OCI-LY1 (cell line): ENCODE measurements around the gene SMG9.

Experiments used
- H2AFZ ChIP-seq: fragments of 200-600 bp; sonication (generic), shearing (Covaris generic); 2 replicates; pipeline ENCODE4 v1.6.0; 2014; ENCODE audit warnings: antibody characterized with exemption, mild to moderate bottlenecking, low read length
- H3F3A ChIP-seq: fragments of 200-600 bp; sonication (generic), shearing (Covaris generic); 2 replicates; pipeline ENCODE4 v1.6.0; 2014; ENCODE audit warnings: mild to moderate bottlenecking, antibody characterized with exemption, low read length, moderate library complexity; ENCODE audit not compliant: insufficient read depth
- H3K27ac ChIP-seq: fragments of 200-600 bp; sonication (generic); 2 replicates; pipeline ENCODE4 v1.5.1; 2014; ENCODE audit warnings: low read length, mixed run types, mild to moderate bottlenecking, low read depth; ENCODE audit not compliant: poor library complexity, severe bottlenecking
- H3K27me3 ChIP-seq: fragments of 200-600 bp; sonication (generic); 2 replicates; pipeline ENCODE4 v1.6.0; 2014; ENCODE audit warnings: antibody characterized with exemption, mild to moderate bottlenecking, low read length, moderate library complexity; ENCODE audit not compliant: insufficient read depth
- H3K36me3 ChIP-seq: fragments of 200-600 bp; sonication (generic); 2 replicates; pipeline ENCODE4 v1.6.1; 2014; ENCODE audit warnings: mild to moderate bottlenecking, antibody characterized with exemption, low read length, moderate library complexity, mixed read lengths; ENCODE audit not compliant: insufficient read depth
- H3K4me1 ChIP-seq: fragments of 200-600 bp; sonication (generic); 2 replicates; pipeline ENCODE4 v1.5.1; 2014; ENCODE audit warnings: mild to moderate bottlenecking, low read length, moderate library complexity; ENCODE audit not compliant: insufficient read depth, severe bottlenecking
- H3K4me2 ChIP-seq: fragments of 200-600 bp; sonication (generic), shearing (Covaris generic); 2 replicates; pipeline ENCODE4 v1.6.1; 2014; ENCODE audit warnings: low read length
- H3K4me3 ChIP-seq: fragments of 200-600 bp; sonication (generic); 2 replicates; pipeline ENCODE4 v1.5.1; 2014; ENCODE audit warnings: low read length, low read depth, mild to moderate bottlenecking, mixed read lengths; ENCODE audit not compliant: poor library complexity, severe bottlenecking
- H3K79me2 ChIP-seq: fragments of 200-600 bp; shearing (Covaris generic); 2 replicates; pipeline ENCODE4 v1.6.1; 2016; ENCODE audit warnings: mixed run types, low read length, mixed read lengths; ENCODE audit not compliant: insufficient read depth
- H3K9ac ChIP-seq: fragments of 200-600 bp; sonication (generic), shearing (Covaris generic); 2 replicates; pipeline ENCODE4 v1.6.1; 2014; ENCODE audit warnings: mild to moderate bottlenecking, low read length, mixed read lengths
- H3K9me2 ChIP-seq: fragments of 200-600 bp; sonication (generic), shearing (Covaris generic); 2 replicates; pipeline ENCODE4 v1.6.1; 2014; ENCODE audit warnings: low read depth, mild to moderate bottlenecking, low read length, mixed read lengths
- H3K9me3 ChIP-seq: fragments of 200-600 bp; shearing (Covaris generic); 2 replicates; pipeline ENCODE4 v1.6.1; 2014; ENCODE audit warnings: low read length, mixed read lengths
- H4K20me1 ChIP-seq: fragments of 200-600 bp; sonication (generic), shearing (Covaris generic); 2 replicates; pipeline ENCODE4 v1.6.0; 2016; ENCODE audit warnings: mild to moderate bottlenecking, low read length; ENCODE audit not compliant: insufficient read depth
- EZH2 ChIP-seq: fragments of 200-600 bp; sonication (generic), shearing (Covaris generic); IDR thresholded peaks from 2 replicates; pipeline ENCODE4 v1.8.0; 2017; ENCODE audit warnings: borderline replicate concordance, mixed run types, mild to moderate bottlenecking, antibody characterized with exemption, low read length, moderate library complexity, mixed read lengths
- TF ChIP-seq, protein P1 (sequence below): fragments of 200-600 bp; sonication (generic), shearing (Covaris generic); IDR thresholded peaks from 2 replicates; pipeline ENCODE4 v1.5.1; 2017; ENCODE audit warnings: mild to moderate bottlenecking, antibody characterized with exemption, low read length, moderate library complexity, mixed read lengths

The SMG9 gene

GRCh38 chr19:43704002-43704705, 50.6 kb downstream of the SMG9 start:
- H3K79me2 ChIP-seq: no peaks in the 10 kb centered on the region
- H3K9ac ChIP-seq: no peak overlapping the region
- no peaks in the 10 kb centered on the region; the same call in 1 of the 2 replicates for H3K36me3 ChIP-seq
- H3K9me3 ChIP-seq: 0 out of 2 replicates have a peak, but pooled peaks cover 3% of the 10 kb centered on the region
- no peaks in the 10 kb centered on the region for H4K20me1 ChIP-seq
- H3K4me3 ChIP-seq: no peak overlapping the region
- H3K4me1 ChIP-seq: peaks cover 4% of the 10 kb centered on the region
- TF ChIP-seq, protein P1, sequence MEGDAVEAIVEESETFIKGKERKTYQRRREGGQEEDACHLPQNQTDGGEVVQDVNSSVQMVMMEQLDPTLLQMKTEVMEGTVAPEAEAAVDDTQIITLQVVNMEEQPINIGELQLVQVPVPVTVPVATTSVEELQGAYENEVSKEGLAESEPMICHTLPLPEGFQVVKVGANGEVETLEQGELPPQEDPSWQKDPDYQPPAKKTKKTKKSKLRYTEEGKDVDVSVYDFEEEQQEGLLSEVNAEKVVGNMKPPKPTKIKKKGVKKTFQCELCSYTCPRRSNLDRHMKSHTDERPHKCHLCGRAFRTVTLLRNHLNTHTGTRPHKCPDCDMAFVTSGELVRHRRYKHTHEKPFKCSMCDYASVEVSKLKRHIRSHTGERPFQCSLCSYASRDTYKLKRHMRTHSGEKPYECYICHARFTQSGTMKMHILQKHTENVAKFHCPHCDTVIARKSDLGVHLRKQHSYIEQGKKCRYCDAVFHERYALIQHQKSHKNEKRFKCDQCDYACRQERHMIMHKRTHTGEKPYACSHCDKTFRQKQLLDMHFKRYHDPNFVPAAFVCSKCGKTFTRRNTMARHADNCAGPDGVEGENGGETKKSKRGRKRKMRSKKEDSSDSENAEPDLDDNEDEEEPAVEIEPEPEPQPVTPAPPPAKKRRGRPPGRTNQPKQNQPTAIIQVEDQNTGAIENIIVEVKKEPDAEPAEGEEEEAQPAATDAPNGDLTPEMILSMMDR: no peak
- no peak for TF ChIP-seq EZH2
- H2AFZ ChIP-seq: no peak overlapping the region
- no peaks in the 10 kb centered on the region; the same call in 1 of the 2 replicates for H3K27me3 ChIP-seq
- no peak overlapping the region for H3K4me2 ChIP-seq
- H3F3A ChIP-seq: no peaks in the 10 kb centered on the region
- no peaks in the 10 kb centered on the region for H3K9me2 ChIP-seq
- no peak overlapping the region for H3K27ac ChIP-seq

- no peaks in the 10 kb centered on the region; the same call in 1 of the 2 replicates for H3K36me3 ChIP-seq
- no peaks in the 10 kb centered on the region for H4K20me1 ChIP-seq
- no peaks in the 10 kb centered on the region for H3K9me3 ChIP-seq
- H3K4me2 ChIP-seq: no peak overlapping the region
- no peak overlapping the region for H3K9ac ChIP-seq
- peaks cover 4% of the 10 kb centered on the region for H3K4me1 ChIP-seq
- no peaks in the 10 kb centered on the region for H3K79me2 ChIP-seq
- no peaks in the 10 kb centered on the region for H3F3A ChIP-seq
- TF ChIP-seq, protein P1: no peak
- no peak for TF ChIP-seq EZH2
- no peak overlapping the region for H3K4me3 ChIP-seq
- no peak overlapping the region for H2AFZ ChIP-seq
- no peak overlapping the region for H3K27ac ChIP-seq
- no peaks in the 10 kb centered on the region for H3K9me2 ChIP-seq
- peaks cover 4% of the 10 kb centered on the region for H3K27me3 ChIP-seq
Measured at GRCh38 chr19:43700395-43701000, 54.3 kb downstream of the SMG9 start.

GRCh38 chr19:43699506-43700394, 55.0 kb downstream of the SMG9 start:
- Histone ChIP-seq H2AFZ (no peak overlapping the region), H3K27ac (no peak overlapping the region), H3F3A (no peaks in the 10 kb centered on the region), H3K9me3 (no peaks in the 10 kb centered on the region), H3K36me3 (no peaks in the 10 kb centered on the region; the same call in 1 of the 2 replicates), H3K4me2 (no peak overlapping the region), H3K4me1 (peaks cover 4% of the 10 kb centered on the region), H4K20me1 (no peaks in the 10 kb centered on the region), H3K4me3 (no peak overlapping the region), H3K27me3 (peaks cover 4% of the 10 kb centered on the region), H3K9me2 (no peaks in the 10 kb centered on the region), H3K9ac (no peak overlapping the region), H3K79me2 (no peaks in the 10 kb centered on the region)
- TF ChIP-seq, protein P1: no peak
